PC-9 (cell line): ENCODE data around the gene DUS1L. TPM values are rescaled to one million over a fixed set of nuclear protein-coding genes. Genes with fewer than 3 reads are reported as not detected.

Experiments
- BruUV-seq: library from RNA; stranded (reverse); fragments of 400-500 nt; replicated peaks from 2 replicates; lab custom pipeline; 2021; lab: Mats Ljungman, UMichigan
- CTCF ChIA-PET: fragments of 300-600 bp; sonication (Branson Sonifier 250); formaldehyde crosslinking; loops from one replicate; lab custom pipeline; 2022; ENCODE audit warnings: antibody characterized with exemption; lab: Charles Lee
- POLR2A ChIA-PET: fragments of 300-600 bp; sonication (Branson Sonifier 250); formaldehyde crosslinking; loops from one replicate; lab custom pipeline; 2022; ENCODE audit warnings: antibody characterized with exemption; ENCODE audit not compliant: unreplicated experiment; lab: Charles Lee
- DNase-seq, 2 experiments: peaks; one replicate each; pipeline versions ENCODE4 v3.0.0 to v3.0.0-alpha.2; 2015 to 2022; ENCODE audit warnings: mixed read lengths in 1 of 2
- H2AFZ ChIP-seq: fragments of 200-600 bp; sonication (generic); 2 replicates; pipeline ENCODE4 v1.8.1; 2017; ENCODE audit warnings: antibody characterized with exemption
- H3F3A ChIP-seq: fragments of 200-600 bp; sonication (generic); 2 replicates; pipeline ENCODE4 v1.8.1; 2017; ENCODE audit warnings: antibody characterized with exemption, mild to moderate bottlenecking, low read depth; ENCODE audit not compliant: insufficient read depth
- H3K27ac ChIP-seq: fragments of 200-600 bp; sonication (generic); 2 replicates; pipeline ENCODE4 v1.6.1; 2016; ENCODE audit warnings: mixed run types
- H3K27me3 ChIP-seq: fragments of 200-600 bp; sonication (generic); 2 replicates; pipeline ENCODE4 v1.6.1; 2016; ENCODE audit warnings: low read depth, mixed run types; ENCODE audit not compliant: insufficient read depth
- H3K36me3 ChIP-seq: fragments of 200-600 bp; sonication (generic); 2 replicates; pipeline ENCODE4 v1.6.1; 2016; ENCODE audit warnings: low read depth, mixed run types
- H3K4me1 ChIP-seq: fragments of 200-600 bp; sonication (generic); replicated peaks from 2 replicates; pipeline ENCODE4 v1.6.1; 2016; ENCODE audit warnings: mixed run types; ENCODE audit not compliant: insufficient read depth
- H3K4me2 ChIP-seq: fragments of 200-600 bp; sonication (generic); 2 replicates; pipeline ENCODE4 v1.6.1; 2017; ENCODE audit warnings: mixed run types
- H3K4me3 ChIP-seq: fragments of 200-600 bp; sonication (generic); 2 replicates; pipeline ENCODE4 v1.6.1; 2016; ENCODE audit warnings: mixed run types
- H3K79me2 ChIP-seq: fragments of 200-600 bp; sonication (generic); 2 replicates; pipeline ENCODE4 v1.6.1; 2017; ENCODE audit warnings: low read depth, mixed run types
- H3K9me2 ChIP-seq: fragments of 200-600 bp; sonication (generic); 2 replicates; pipeline ENCODE4 v1.8.1; 2017; ENCODE audit warnings: mild to moderate bottlenecking; ENCODE audit not compliant: insufficient read depth
- H3K9me3 ChIP-seq: fragments of 200-600 bp; sonication (generic); 2 replicates; pipeline ENCODE4 v1.8.1; 2016; ENCODE audit warnings: low read depth; ENCODE audit not compliant: insufficient read depth
- H4K20me1 ChIP-seq: fragments of 200-600 bp; sonication (generic); 2 replicates; pipeline ENCODE4 v1.8.1; 2017; ENCODE audit not compliant: insufficient read depth
- CTCF ChIP-seq: fragments of 200-600 bp; sonication (generic); conservative IDR thresholded peaks from 2 replicates; pipeline ENCODE4 v1.6.1; 2017; ENCODE audit warnings: mixed run types, antibody characterized with exemption, mild to moderate bottlenecking, moderate library complexity
- EZH2 ChIP-seq: fragments of 200-600 bp; sonication (generic); IDR thresholded peaks from 2 replicates; pipeline ENCODE4 v1.8.0; 2017; ENCODE audit warnings: antibody characterized with exemption, low read depth
- intact Hi-C: fragments of 100-400 bp; cut with micrococcal nuclease; formaldehyde crosslinking; loops from one replicate; pipeline ENCODE4 v1.10.0; 2022; ENCODE audit not compliant: unreplicated experiment
- total RNA-seq: library from RNA; stranded (reverse); gene quantifications from 2 replicates; pipeline ENCODE4 v1.2.3, GENCODE V29; 2021

The DUS1L gene
- total RNA-seq, 1 experiment from 2014 or later, result 138 TPM

- Histone ChIP-seq H3K36me3 (no peaks in the 10 kb centered on the region), H3K4me1 (peaks cover 6% of the 10 kb centered on the region; the same call in 1 of the 2 replicates), H4K20me1 (peaks cover 5% of the 10 kb centered on the region; the same call in 1 of the 2 replicates), H3K79me2 (peaks cover 11% of the 10 kb centered on the region; the same call in 1 of the 2 replicates), H3K9me2 (no peaks in the 10 kb centered on the region), H3K4me3 (no peak overlapping the region), H3K9me3 (no peaks in the 10 kb centered on the region), H3K27ac (no peak overlapping the region), H2AFZ (no peak overlapping the region), H3F3A (peaks cover 6% of the 10 kb centered on the region; the same call in 1 of the 2 replicates), H3K27me3 (no peaks in the 10 kb centered on the region), H3K4me2 (no peak overlapping the region)
- CTCF ChIA-PET, result interaction anchor here (0.6 to 3.2 kb wide), 10 partner anchors 18 to 304 kb away, joined by 3 to 18 read pairs (median 5); partner anchors contain the start of genes DCXR, MAFG and NOTUM
- no TSS peak for BruUV-seq
- DNase-seq, result peak in 1 of 2 experiments; percentile 58
- intact Hi-C loops, result loop anchor here (5.0 kb wide), 1 partner anchor 338 kb away; the partner anchor contains the start of genes ARL16 and HGS
- POLR2A ChIA-PET, result interaction anchor here (0.7 kb wide), 1 partner anchor 11 kb away, joined by 13 read pairs; no protein-coding TSS in a partner anchor
- TF ChIP-seq EZH2, result no peak
- TF ChIP-seq CTCF, result peak; percentile 72
These were observed 45.7 kb downstream of the DUS1L start for GRCh38 chr17:82019690-82020571.

DNA sequence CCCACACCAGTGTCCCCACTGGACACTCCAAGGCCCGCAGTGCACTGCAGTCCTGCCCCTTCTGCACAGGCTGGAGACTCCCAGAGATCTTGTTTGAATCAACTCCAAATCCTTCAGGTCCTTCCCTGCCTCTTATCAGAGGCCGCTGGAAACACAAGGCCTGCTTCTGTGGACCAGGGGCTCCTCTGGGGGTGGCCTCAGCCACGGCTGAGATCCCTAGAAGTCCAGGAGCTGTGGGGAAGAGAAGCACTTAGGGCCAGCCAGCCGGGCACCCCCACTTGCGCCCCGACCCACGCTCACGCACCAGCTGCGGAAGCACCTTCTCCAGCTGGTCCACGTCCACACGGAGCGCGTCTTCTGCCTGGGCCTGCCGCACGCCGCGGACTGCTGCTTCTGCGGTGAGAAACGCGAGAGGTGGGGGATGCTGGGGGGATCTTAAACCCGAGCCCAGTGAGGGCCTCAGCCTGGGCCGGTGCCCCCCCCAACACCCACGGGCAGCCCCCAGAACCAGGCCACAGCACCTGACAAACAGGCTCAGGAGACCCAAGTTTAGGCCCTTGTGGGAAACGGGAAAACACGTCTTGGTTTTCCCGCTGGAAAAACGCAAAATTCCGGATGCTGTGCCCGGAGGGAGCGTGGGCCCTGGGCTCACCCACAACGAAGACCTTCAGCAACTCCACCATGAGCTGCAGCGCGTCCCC is 46.5 kb downstream of the DUS1L start:
- DNase-seq, result no peak
- Histone ChIP-seq H3K9me2 (no peaks in the 10 kb centered on the region), H3K27ac (no peak overlapping the region), H3F3A (peaks cover 6% of the 10 kb centered on the region; the same call in 1 of the 2 replicates), H4K20me1 (peaks cover 5% of the 10 kb centered on the region; the same call in 1 of the 2 replicates), H3K4me3 (no peak overlapping the region), H3K79me2 (peaks cover 11% of the 10 kb centered on the region; the same call in 1 of the 2 replicates), H3K4me2 (no peak overlapping the region), H2AFZ (no peak overlapping the region), H3K9me3 (no peaks in the 10 kb centered on the region), H3K36me3 (no peaks in the 10 kb centered on the region), H3K4me1 (peaks cover 5% of the 10 kb centered on the region; the same call in 1 of the 2 replicates), H3K27me3 (no peaks in the 10 kb centered on the region)
- TF ChIP-seq EZH2 (no peak), CTCF (no peak)
- TSS peak; percentile 23 for BruUV-seq
- intact Hi-C loops, result no loop called here
- ChIA-PET CTCF (interaction anchor here (0.8 to 1.5 kb wide), 3 partner anchors 19 to 57 kb away, joined by 3 to 4 read pairs (median 4); partner anchors contain the start of gene DCXR), POLR2A (no interaction called here)
